Stimulated activated naive CD4-positive, alpha-beta T cell treated with Interleukin-2 at 50 U/mL for 16 hours (primary cell): ENCODE results near the gene ASPA.
"Not testable (repeated sequence)": the region's sequence is repeated elsewhere in the genome, so short reads cannot be mapped to it uniquely, and the experiment has no call there.

Source experiments
- DNase-seq: peaks from one replicate; lab custom pipeline; 2025; lab: John Stamatoyannopoulos, UW

The ASPA gene

GRCh38 chr17:3507869-3508268 is 32.1 kb downstream of the ASPA start:
- no peak for DNase-seq

GRCh38 chr17:3510090-3510489 is 34.3 kb downstream of the ASPA start:
- no peak for DNase-seq

DNA sequence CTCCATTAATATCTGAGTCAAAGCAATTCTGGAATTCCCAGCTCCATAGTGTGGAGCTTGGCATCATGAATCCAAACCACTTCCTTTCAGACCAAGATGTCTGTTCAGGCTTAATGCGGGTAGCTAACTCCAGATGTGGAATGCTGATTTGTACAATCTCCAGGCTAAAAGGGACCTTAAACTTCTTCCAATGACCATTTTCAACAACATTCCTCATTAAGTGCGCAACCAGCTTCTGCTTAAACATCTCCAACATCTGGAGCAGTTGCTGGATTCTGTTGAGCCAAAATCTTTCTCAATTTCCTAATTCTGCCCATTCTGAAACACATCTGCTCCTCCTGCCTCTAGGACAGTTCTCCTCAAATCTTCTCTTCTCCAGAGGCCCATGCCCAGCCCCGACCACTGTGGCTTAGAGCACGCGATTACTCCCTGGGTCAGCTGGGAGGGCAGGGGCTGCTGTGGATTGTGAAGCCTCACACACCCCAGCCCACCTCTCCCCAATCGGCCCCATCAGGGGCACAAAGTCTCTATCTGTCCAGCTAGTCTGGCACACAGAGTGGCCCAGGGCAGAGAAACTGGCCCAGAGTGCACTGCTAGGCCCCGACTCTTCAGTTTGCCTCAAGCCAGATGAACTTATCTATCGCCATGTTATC is 36.2 kb downstream of the ASPA start:
- DNase-seq, result no peak

DNA sequence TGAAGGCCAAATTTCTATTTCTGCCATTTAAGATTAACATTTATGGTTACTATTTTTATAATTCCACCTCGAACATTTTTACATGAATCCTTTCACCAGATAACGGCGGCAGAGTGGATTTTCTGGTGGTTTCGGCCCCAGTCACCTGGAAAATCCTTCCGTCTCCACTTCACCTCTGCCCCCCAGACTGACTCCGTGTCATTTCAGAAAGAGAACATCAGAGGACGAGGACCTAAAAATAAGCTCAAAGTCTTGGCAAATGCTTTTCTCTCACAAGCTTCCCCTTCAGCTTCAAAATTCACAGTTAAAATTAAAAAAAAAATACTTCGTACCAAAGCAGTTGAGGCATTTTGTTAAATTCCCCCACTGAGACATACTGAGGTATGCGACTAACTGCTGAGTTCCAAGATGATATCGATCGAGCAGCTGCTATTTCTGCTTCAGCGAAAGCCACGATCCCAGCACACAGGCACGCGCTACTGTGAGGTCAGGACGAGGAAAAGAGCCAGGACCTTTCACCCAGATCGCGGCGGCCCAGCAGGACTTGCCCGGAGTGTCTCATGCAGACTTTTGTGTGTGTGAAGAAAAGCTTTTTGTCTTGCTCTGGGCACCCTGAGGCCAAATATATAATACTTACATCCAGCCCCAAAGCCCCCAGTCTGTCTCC is 36.8 kb downstream of the ASPA start:
- no peak for DNase-seq

GRCh38 chr17:3513305-3514035 is 37.7 kb downstream of the ASPA start:
- no peak for DNase-seq

DNA sequence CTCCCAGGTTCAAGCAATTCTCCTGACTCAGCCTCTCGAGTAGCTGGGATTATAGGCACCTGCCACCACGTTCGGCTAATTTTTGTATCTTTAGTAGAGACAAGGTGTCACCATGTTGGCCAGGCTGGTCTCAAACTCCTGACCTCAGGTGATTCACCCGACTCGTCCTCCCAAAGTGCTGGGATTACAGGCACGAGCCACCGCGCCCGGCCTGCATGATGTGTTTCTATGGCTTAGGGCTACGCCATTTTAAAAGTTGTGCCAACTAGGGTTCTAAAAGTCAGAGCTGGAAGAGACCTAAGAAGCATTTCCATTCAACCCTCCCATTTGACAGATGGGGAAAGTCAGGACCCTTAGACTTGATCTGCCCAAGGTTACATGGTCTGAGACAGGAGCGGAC is 38.4 kb downstream of the ASPA start:
- not testable (repeated sequence) for DNase-seq

- no peak for DNase-seq
Observed at GRCh38 chr17:3514873-3515272, 39.1 kb downstream of the ASPA start.

DNA sequence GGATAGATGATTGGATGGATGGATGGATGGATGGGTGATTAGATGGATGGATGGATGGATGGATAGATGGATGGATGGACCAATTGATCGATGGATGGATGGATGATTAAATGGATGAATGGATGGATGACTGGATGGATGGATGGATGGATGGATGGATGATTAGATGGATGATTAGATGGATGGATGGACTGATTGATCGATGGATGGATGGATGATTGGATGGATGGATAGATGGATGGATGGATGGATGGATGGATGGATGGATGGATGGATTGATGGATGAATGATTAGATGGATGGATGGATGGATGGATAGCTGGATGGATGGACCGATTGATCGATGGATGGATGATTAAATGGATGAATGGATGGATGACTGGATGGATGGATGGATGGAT is 43.7 kb downstream of the ASPA start:
- not testable (repeated sequence) for DNase-seq

DNA sequence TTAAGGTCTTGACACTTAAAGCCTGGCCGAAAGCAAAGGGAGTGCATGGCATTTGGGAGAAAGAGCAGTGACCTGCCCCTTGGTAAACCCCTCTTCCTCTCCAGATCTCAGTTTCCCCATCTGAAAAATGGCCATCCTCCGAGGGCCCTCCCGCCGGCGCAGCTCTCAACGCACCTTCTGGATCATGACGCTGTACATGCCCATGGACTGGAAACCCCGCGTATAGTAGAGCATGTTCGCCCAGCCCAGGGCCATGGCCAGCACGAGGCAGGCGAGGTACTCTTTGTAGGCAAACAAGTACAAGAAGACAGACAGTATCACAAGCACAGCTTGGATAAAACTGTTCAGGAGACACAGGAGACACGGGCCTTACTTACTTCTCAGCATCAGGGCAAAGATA is 48.2 kb downstream of the ASPA start:
- no peak for DNase-seq

DNA sequence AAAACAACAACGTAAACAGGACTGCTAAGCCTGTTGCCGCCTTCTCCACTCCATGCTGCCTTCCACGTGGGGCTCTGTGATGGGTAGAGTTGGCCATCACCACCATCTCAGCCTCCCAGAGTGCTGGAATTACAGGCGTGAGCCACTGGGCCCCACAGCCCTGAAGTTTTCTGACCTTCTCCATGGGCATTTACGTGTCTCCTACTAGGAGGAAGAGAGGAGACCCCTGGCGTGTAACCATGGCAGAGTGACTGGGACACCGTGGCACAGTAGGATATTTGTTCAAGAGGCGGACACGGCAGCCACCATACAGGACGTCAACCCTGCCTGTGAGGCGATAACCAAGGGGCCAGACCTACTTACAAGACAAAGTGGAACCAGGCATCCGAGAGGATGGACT is 50.7 kb downstream of the ASPA start:
- DNase-seq, result no peak

DNA sequence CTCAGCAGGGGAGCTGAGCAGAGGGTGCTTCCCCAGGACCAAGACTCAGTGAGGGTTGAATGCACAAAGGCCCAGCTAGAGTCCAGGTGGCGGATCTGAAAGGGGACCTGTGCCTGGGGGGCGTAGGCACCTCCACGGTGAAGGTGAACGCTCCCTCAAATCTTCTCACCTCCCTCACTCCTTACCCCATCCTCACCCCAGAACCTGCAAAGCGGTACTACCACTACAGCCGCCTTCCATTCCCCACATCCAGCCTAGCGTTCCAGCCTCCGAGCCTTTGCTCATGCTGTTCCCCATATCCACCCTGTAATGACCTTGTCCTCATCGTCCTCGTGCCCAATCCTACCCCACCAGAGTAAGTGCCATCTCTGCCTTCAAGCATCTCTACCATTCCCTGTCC is 51.2 kb downstream of the ASPA start:
- DNase-seq, result no peak

DNA sequence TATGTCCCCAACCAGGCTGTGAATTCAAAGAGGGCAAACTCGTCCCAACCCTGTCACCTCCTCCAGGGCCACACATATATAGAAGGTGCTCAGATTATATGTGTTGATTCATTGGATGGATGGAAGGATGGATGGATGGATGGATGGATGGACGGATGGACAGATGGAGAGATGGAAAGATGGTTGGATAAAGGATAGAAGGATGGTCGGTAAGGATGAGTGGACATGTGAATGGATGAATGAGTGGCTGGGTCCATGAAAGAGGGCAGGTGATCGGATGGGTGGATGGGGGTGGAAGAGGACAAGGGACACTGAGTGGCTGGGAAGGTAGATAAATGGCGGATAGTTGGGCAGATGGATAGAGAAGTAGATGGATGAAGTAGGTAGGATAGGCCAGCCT is 51.7 kb downstream of the ASPA start:
- no peak for DNase-seq

GRCh38 chr17:3527896-3528295 is 52.1 kb downstream of the ASPA start:
- no peak for DNase-seq

- DNase-seq, result no peak
Observed at GRCh38 chr17:3528403-3528851, 52.6 kb downstream of the ASPA start.

DNA sequence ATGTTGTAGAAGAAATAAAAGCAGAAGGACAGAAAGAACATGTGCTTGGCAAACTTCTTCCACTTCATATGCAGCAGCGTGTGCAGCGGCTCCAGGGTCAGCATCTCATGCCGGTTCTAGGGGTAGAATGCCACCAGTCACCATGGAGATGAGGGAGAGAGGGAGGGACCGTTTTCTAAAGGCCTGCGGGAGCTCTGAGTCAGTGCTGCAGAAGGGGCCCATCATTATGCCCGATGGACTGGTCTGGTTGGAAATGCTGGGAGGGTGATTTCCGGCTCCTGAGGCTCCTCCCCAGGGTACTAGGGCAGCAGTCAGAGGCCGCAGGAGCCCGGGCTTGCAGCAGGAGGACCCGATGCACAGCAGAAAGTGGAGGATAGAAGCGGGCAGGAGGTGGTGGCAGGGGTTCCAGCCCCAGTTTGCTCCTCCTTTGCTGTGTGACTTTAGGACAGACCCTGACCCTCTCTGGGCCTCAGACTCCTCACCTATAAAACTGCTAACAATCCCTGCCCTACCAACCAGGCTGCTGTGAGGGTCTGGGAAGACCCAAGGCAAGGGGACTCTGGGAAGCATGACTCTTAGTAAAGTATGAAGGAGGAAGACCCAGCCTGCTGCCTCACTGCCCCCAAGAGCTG is 53.2 kb downstream of the ASPA start:
- DNase-seq, result no peak

DNA sequence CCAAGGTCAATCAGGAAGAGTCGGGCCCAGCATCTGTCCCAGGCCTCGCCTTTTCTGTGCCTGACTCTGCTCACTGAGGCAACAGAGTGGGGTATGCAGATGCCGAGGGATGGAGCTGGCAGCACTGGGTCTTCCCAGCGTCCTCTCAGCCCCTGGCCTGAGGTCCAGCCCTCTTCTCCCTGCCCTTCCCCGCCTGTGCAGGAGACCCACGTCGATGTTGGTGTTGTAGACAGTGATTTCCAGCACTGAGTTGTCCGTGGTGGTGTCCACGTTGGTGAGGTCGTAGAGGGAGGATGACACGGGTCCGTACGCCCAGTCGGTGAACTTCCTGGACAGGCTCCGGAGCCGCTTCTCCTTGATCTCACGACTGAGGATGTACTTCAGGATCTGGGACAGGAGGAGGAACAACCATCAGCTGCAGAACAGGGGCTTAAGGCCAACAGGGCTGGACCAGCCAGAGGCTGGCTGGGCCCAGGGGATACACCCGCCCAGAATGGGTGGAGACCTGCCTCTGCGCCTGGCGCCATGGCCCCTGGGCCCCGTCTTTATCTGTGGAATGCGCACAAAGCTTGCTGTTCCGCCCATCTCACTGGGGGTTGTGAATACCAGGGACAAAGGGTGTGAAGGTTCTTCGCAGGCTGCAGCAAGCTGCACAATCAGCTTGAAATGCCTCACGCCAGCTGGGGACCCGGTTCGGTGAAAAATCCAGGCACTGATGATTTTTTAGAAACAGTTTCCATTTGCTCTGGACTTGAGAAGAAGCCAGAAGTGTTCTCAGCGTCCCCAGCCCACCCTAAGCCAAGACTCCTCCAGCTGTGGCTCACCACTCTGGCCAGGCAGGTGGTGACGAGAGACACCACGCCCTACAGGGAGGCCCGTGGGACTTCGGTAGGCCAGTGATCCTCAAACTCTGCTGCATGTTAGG is 54.3 kb downstream of the ASPA start:
- no peak for DNase-seq

DNA sequence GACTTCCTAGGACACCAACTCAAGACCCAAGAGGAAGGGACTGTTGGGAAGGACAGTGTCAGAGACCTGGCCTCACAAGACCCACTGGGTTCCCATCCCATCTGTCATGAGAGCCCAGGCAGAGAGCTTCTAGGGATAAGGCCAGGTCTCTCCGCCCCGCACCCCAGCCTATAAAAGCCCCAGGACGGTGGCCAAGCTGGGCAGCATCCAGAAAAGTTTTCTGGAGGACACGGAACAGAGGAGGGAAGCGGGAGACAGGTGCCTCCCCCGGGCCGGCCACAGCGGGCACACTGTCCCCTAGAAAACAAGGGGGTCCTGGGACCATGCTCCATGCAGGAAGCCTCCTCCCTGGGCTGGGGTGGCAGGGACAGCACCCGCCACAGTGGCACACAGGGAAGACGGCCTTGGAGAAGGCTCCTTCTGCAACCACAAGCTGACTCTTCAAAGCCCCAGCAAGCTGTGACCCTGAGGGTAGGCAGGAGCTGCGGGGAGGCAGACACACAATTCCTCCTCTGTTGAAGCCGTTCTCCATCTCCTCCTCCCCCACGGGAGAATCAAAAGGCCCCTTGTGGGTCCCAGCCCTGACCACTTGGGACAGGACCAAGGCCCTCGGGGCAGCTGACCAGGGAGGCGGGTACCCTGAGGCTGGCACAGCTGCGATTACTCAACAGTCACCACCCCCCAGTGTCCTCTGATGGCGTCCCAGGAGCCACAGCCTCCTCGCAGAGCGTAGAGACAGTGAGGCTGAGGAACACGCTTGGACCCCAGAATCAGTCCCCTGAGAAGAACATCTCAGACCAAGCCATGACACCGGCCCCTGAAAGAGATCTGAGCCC is 55.7 kb downstream of the ASPA start:
- no peak for DNase-seq

GRCh38 chr17:3532106-3532858 is 56.5 kb downstream of the ASPA start:
- no peak for DNase-seq

DNA sequence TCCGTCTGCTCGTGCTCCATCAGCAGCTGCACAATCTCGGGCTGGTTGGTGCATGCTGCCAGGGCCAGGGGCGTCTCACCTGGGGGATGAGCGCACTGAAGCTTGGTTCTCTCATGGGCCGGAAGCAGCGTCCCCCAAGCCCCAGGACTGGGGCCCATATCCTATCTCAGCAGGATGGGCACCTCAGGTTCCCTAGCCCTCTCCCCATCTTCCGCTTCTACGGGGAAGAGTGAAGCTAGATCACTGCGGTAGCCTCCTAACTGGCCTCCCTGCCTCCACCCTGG is 57.0 kb downstream of the ASPA start:
- DNase-seq, result no peak

- no peak for DNase-seq
Observed at GRCh38 chr17:3533752-3534151, 58.0 kb downstream of the ASPA start.
